GM18870 (cell line): ENCODE data around the gene CRTC1.

Experiments used
- ATAC-seq: cut with Tn5 transposase; IDR thresholded peaks from one replicate; pipeline ENCODE4 v1.9.1; 2021; ENCODE audit warnings: moderate library complexity; ENCODE audit not compliant: unreplicated experiment

CRTC1 gene

GRCh38 chr19:18699403-18700054, 16.0 kb downstream of the CRTC1 start:
- no peak for ATAC-seq

DNA sequence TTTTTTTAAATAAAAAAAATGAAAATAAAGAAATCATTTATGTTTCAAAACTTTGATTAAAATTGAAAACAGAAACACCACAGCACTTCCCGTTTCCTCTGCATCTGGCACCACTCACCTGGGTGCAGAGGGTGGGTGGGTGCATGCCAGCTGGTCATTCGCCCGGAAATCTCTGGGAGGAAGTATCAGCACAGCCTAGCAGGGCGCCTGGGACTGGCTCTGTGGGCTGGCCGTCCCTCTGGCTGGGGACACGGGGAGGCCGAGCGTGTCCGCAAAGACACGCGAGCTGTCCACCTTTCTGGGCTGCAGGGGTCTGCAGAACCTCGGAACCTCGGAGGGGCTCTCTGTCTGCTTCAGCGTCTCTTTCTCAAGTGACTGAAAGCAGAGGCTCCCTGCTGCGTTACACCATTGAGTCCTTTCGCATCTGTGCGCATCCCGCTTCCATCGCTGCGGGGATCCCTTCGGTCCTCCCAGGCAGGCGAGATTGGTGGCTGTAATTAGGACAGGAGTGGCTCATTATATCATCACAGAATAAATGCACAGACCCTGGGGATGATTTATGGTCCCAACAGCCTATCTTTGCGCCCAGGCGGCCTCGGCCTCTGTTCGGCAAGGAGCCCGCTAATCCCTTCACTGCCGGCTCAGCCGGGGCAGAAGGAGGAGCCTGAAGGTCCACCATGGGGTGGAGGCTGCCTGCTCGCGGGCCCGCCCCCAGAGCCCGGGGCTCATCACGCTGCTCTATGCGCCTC, 17.2 kb downstream of the CRTC1 start:
- no peak for ATAC-seq

DNA sequence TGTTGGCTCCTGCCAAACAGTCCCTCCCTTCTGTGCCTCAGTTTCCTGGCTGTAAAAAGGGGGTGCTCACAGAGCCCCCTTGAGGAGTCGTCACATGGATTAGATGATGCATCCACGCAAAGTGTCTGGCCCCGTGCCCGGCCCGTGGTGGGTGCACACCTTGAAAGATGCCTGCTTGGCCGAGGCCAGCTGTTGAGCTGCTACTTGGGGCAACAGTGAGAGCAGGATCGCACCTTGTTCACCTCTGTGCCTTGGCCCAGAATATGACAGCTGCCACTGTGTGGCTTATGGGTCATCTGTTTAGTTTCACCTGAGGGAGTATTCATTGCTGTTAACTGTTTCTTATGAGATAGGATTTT, 17.7 kb downstream of the CRTC1 start:
- no peak for ATAC-seq

- no peak for ATAC-seq
Observed at GRCh38 chr19:18704054-18704453, 20.6 kb downstream of the CRTC1 start.

- ATAC-seq, result no peak
Observed at GRCh38 chr19:18704971-18705370, 21.5 kb downstream of the CRTC1 start.

DNA sequence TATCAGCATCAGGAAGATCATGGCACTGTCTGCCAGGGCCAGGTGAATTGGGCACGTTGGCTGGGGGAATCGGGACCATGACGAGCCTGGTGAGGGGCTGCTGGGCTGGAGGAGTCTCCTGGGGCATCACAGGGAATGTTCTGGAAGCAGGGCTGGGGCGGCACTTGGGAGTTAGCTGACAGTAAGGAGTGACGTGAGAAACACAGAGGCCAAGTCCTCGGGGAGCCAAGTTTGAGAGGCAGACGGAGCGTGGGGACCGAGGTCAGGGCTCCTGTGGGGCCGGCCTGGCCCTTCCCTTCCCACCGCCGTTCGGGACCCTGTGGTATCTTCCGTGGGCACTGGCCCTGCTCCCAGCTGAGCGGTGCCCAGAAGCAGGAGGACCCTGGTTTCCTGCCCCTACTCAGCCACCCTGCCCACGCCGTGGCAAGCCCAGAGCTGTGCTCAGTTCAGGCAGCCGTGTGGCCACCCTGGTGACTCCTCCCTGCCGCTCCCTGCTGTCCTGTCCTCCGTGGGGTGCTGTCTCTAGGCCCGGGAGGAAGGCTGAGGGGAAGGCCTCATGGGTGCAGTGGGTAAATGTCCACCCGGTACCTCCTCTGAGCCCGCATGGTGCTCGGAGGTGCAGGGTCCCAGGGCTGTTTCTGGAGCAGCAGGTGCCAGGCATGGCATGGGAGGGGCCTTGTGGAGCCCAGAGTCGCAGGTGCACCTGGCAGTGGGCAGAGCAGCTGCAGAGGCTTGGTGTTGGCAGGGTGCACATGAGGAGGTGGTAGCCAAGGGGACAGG, 25.2 kb downstream of the CRTC1 start:
- ATAC-seq, result no peak

DNA sequence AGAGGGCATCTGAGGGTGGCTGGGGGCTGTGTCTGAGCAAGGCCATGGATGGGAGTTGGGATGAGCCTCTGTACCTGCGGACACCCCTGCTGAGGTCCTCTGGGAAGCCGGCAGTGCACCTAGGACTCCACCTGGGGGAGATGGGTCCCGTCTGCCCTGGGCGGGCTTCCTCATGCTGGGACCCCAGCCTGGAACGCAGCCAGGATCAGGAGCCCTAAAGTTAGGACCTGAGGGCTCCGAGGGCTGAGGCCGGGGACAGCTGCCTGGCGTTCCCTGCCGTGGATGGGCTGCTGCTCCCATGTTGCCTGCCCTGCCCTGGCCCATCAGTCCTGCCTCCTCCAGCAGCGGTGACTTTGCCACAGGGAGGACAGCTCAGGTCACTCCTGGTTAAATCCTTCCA, 26.1 kb downstream of the CRTC1 start:
- no peak for ATAC-seq

DNA sequence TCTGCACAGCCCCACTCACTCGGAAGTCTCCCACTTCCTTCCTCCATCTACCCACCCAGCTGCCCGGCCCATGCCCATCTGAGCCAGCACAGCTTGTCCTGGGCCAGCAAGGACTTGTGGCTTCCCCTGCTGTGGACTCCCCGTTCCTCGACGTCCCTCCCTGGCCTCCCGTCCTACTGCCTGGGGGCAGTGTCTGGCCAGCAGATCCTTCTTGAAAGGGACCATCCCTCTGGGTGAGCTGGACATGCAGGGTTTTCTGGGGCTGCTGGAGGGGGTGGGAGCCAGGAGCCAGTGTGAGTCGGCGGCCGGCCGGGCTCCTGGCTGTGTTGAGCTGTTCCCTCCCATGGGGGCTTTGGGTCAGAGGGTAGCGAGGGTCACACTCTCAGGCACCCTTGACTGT, 26.7 kb downstream of the CRTC1 start:
- no peak for ATAC-seq

GRCh38 chr19:18710996-18711751, 27.7 kb downstream of the CRTC1 start:
- no peak for ATAC-seq

DNA sequence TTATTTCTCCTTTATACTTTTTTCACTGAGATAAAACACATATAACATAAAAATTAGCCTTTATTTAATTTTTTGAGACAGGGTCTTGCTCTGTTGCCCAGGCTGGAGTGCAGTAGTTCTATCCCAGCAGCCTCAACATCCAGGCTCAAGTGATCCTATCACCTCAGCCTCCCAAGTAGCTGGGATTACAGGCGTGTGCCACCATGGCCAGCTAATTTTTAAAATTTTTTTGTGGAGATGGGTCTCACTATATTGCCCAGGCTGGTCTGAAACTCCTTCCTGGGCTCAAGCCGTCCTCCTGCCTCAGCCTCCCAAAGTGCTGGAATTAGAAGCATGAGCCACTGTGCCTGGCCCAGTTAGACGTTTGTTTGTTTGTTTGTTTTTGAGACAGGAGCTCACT, 28.4 kb downstream of the CRTC1 start:
- ATAC-seq, result no peak

DNA sequence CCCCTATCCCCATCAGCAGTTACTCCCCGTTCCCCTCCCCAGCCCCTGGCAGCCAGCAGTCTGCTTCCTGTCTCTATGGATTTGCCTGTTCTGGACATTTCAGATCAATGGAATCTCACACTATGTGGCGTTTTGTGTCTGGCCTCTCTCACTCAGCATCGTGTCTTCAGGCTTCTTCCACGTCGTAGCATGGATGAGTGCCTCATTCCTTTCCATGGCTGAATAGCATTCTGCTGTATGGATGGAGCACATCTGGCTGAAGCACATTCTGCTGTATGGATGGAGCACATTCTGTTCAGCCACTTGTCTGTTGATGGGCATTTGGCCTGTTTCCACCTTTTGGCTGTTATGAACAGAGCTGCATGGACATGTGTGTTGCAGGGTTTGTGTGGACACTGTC, 29.5 kb downstream of the CRTC1 start:
- no peak for ATAC-seq

GRCh38 chr19:18713550-18714117, 30.2 kb downstream of the CRTC1 start:
- ATAC-seq, result no peak

DNA sequence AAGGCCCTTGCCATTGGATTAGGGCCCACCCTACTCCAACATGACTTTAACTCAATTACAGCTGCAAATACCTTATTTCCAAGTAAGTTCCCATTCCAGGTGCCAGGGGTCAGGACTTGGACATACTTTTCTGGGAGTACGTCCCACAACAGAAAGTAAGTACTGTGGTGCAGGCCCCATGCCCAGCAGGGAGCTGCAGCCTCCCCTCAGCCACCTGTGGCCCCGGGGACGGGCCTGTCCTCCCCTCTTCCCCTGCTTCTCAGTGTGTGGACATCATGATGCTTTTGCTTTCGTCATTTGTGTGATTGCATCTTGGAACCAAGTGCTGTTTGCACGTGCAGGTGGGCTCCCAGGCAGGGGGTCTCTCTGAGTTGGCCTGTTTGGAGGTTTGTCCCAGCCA, 31.9 kb downstream of the CRTC1 start:
- no peak for ATAC-seq

GRCh38 chr19:18716857-18717256, 33.4 kb downstream of the CRTC1 start:
- no peak for ATAC-seq

DNA sequence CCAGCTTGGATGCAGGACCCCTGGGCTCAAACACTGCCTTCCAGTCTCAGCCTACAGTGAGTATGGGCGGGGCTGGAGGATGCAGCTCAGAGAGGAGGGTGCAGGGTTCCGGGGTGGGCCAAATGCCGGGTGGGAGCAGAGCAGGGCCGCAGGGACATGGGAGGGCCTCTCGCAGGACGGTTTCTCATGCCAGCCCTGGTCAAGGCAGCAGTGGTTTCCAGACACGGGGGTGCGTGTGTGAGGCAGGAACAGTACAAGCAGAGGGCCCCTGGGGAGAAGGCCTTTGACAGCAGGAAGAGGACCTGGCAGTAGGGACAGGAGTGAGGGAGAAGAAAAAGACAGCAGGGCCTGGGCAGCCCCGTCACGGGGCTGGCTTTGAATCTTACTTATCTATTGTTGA, 34.1 kb downstream of the CRTC1 start:
- ATAC-seq, result no peak

GRCh38 chr19:18718015-18718526, 34.6 kb downstream of the CRTC1 start:
- no peak for ATAC-seq

- ATAC-seq, result no peak
Observed at GRCh38 chr19:18718846-18719458, 35.5 kb downstream of the CRTC1 start.

DNA sequence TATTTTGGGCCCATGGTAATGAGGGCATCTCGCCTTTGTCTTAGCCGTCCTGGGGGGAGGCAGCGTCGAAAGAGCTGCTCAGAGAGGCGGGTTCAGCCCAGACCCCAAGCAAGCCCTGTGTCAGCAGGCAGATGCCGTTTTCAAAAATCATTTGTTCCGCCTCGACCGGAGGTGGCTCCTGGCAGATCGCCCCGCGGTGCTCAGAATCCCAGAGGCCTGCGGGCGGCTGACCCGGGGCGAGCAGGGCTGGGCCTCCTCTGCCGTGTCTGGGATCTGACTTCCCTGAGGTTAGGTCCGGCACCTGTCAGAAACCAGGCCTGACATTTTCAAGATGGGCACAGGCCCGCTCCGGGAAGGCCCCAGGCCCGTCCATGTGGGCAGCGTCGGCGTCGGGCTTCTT, 36.1 kb downstream of the CRTC1 start:
- no peak for ATAC-seq

DNA sequence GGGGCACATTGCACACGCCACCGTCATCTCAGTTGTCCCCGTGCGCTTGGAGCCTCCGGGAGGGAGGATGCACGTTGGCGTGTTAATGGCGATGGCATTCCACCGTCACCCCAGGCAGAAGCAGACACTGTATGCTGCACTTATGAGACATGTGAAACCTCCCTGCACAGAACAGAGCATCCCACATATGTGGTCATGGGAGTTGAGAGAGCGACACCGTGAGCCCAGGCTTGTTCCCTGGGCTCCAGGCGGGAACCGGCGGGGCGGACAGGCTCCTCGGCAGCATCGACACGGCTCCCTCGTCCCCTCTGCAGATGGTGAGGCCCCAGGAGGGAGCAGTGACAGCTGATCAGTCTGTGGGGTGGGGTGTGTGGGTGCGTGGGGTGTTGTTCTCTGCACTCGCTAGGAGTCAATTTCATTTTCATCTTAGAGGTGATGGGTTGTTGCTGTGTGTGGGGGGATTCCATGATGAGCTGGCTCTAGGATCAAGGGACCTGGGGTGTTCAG, 40.4 kb downstream of the CRTC1 start:
- ATAC-seq, result no peak
